ENCODE measurements around the gene AFAP1. TPM values are rescaled to one million over a fixed set of nuclear protein-coding genes. Genes with fewer than 3 reads are reported as not detected.

AFAP1 gene
- total and polyA plus RNA-seq, 2 donors (not counting 1 experiment from before 2014, with no cell fraction given) = 0.03 to 0.44 TPM

DNA sequence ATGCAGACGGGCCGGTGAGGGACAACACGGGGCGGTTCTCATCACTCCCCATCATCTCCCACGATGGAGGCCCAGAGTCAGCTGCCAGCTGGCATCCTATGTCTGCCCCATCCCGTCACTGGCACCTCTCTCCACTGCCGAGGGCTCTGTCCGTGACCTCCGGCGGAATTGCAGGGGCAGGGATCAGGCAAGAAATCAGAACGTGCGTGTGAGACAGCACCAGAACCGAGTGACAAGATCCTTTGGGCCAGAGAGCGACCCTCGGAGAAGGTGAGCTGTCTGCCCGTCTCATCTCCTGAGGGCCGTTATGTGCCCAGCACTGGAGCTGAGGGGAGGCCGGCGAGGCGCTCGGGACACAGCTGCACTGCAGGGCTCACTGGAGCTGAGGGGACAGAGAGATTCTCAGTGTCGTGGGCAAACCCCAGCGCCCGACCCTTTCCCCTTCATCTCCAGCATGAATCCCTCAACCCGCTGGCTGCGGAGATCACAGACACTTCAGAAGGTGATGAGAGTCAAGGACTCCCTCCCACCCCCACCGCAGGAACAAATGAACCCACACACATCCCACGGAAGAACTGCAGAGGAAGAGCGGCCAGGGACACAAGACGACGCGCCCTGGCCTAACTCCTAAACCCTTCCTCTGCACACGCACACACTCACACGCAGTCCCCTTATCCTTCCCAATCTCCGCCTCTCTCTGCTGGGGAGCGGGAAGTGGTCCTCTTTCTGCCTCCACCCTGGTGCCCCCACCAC, 128.7 kb downstream of the AFAP1 start:
- 87% methylated on average over 36 of the region's 36 CpGs for WGBS (ENCODE audit: insufficient coverage)
- ATAC-seq (ENCODE audit: low read depth) (no peak), DNase-seq (no peak)
- Histone ChIP-seq H3K36me3 (replicated peaks in 1 of 2; ENCODE audit: control extremely low read depth in 1 of 2, control insufficient read depth in 1 of 2, extremely low read depth in 1 of 2, insufficient read depth in 2 of 2, low read length in 1 of 2) (no peaks in the 10 kb centered on the region), H3K4me1 (ENCODE audit: control insufficient read depth in 2 of 2, insufficient read depth in 2 of 2, low read length in 2 of 2) (no peaks in the 10 kb centered on the region), H3K79me2 (ENCODE audit: control insufficient read depth, insufficient read depth, low read length) (no peaks in the 10 kb centered on the region), H3K27me3 (replicated peaks in 1 of 4; ENCODE audit: control extremely low read depth in 1 of 4, control insufficient read depth in 3 of 4, insufficient read depth in 4 of 4, low read length in 3 of 4) (peaks cover 0 to under 1% (median 0%) of the 10 kb centered on the region in 4 experiments), H3K27ac (ENCODE audit: low read length in 2 of 2) (no peak overlapping the region), H3K4me2 (replicated peaks; ENCODE audit: low read depth, low read length, poor library complexity, severe bottlenecking) (no peak overlapping the region), H2AFZ (ENCODE audit: insufficient read depth, low read depth, low read length, poor library complexity, severe bottlenecking) (no peak overlapping the region), H3K9me3 (ENCODE audit: control extremely low read depth in 1 of 3, control insufficient read depth in 2 of 3, insufficient read depth in 1 of 3, low read length in 2 of 3) (no peaks in the 10 kb centered on the region), H3K4me3 (ENCODE audit: control extremely low read depth in 1 of 5, extremely low read depth in 1 of 5, insufficient read depth in 1 of 5, low read depth in 2 of 5, low read length in 4 of 5) (no peak overlapping the region), H3K9ac (ENCODE audit: low read length) (no peak overlapping the region), H4K20me1 (ENCODE audit: control insufficient read depth, insufficient read depth, low read length, poor library complexity, severe bottlenecking) (no peaks in the 10 kb centered on the region)
- POLR2A ChIA-PET = no interaction called here
- H3K4me1 Mint-ChIP-seq = no peaks in the 10 kb centered on the region
- H3K27me3 Mint-ChIP-seq = peaks cover 21% of the 10 kb centered on the region
- H3K4me3 Mint-ChIP-seq = no peak overlapping the region
- CTCF ChIA-PET = no interaction called here
- no peaks in the 10 kb centered on the region for H3K9me3 Mint-ChIP-seq (ENCODE audit: insufficient read depth)
- TF ChIP-seq, protein P1, sequence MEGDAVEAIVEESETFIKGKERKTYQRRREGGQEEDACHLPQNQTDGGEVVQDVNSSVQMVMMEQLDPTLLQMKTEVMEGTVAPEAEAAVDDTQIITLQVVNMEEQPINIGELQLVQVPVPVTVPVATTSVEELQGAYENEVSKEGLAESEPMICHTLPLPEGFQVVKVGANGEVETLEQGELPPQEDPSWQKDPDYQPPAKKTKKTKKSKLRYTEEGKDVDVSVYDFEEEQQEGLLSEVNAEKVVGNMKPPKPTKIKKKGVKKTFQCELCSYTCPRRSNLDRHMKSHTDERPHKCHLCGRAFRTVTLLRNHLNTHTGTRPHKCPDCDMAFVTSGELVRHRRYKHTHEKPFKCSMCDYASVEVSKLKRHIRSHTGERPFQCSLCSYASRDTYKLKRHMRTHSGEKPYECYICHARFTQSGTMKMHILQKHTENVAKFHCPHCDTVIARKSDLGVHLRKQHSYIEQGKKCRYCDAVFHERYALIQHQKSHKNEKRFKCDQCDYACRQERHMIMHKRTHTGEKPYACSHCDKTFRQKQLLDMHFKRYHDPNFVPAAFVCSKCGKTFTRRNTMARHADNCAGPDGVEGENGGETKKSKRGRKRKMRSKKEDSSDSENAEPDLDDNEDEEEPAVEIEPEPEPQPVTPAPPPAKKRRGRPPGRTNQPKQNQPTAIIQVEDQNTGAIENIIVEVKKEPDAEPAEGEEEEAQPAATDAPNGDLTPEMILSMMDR (IDR thresholded peaks at IDR 0.05) = no peak
- TF ChIP-seq EZH2 (IDR thresholded peaks at IDR 0.05; ENCODE audit: borderline replicate concordance, insufficient read depth, low read depth, low read length, poor library complexity, severe bottlenecking) = no peak
- no peak overlapping the region for H3K27ac Mint-ChIP-seq
- intact Hi-C loops (cut with micrococcal nuclease) = no loop called here

- 73% methylated on average over 3 of the region's 6 CpGs for WGBS (ENCODE audit: insufficient coverage)
- no peaks in the 10 kb centered on the region for H3K9me3 Mint-ChIP-seq (ENCODE audit: insufficient read depth)
- no peaks in the 10 kb centered on the region for H3K36me3 ChIP-seq (replicated peaks in 1 of 2; ENCODE audit: control extremely low read depth in 1 of 2, control insufficient read depth in 1 of 2, extremely low read depth in 1 of 2, insufficient read depth in 2 of 2, low read length in 1 of 2)
These were observed 130.9 kb downstream of the AFAP1 start for GRCh38 chr4:7808752-7809151.

More at GRCh38 chr4:7808752-7809151, 130.9 kb downstream of the AFAP1 start:
- no peak overlapping the region for H3K9ac ChIP-seq (ENCODE audit: low read length)
- no peaks in the 10 kb centered on the region for H3K4me1 ChIP-seq (ENCODE audit: control insufficient read depth in 2 of 2, insufficient read depth in 2 of 2, low read length in 2 of 2)
- POLR2A ChIA-PET = no interaction called here
- Mint-ChIP-seq H3K4me1 (no peaks in the 10 kb centered on the region), H3K4me3 (no peak overlapping the region), H3K27me3 (peaks cover 29% of the 10 kb centered on the region), H3K27ac (no peak overlapping the region)
- no peaks in the 10 kb centered on the region for H3K79me2 ChIP-seq (ENCODE audit: control insufficient read depth, insufficient read depth, low read length)
- ATAC-seq (ENCODE audit: low read depth) = no peak
- no peaks in the 10 kb centered on the region for H4K20me1 ChIP-seq (ENCODE audit: control insufficient read depth, insufficient read depth, low read length, poor library complexity, severe bottlenecking)
- intact Hi-C loops (cut with micrococcal nuclease) = no loop called here
- no peak overlapping the region for H2AFZ ChIP-seq (ENCODE audit: insufficient read depth, low read depth, low read length, poor library complexity, severe bottlenecking)
- TF ChIP-seq, protein P1 (IDR thresholded peaks at IDR 0.05) = no peak
- no peak for TF ChIP-seq EZH2 (IDR thresholded peaks at IDR 0.05; ENCODE audit: borderline replicate concordance, insufficient read depth, low read depth, low read length, poor library complexity, severe bottlenecking)
- H3K9me3 ChIP-seq (ENCODE audit: control extremely low read depth in 1 of 3, control insufficient read depth in 2 of 3, insufficient read depth in 1 of 3, low read length in 2 of 3) = no peaks in the 10 kb centered on the region
- DNase-seq = no peak
- H3K4me3 ChIP-seq (ENCODE audit: control extremely low read depth in 1 of 5, extremely low read depth in 1 of 5, insufficient read depth in 1 of 5, low read depth in 2 of 5, low read length in 4 of 5) = no peak overlapping the region
- H3K27ac ChIP-seq (ENCODE audit: low read length in 2 of 2) = no peak overlapping the region
- CTCF ChIA-PET = interaction anchor here (0.7 to 2.0 kb wide), 3 partner anchors 8 to 349 kb away, joined by 3 to 4 read pairs (median 4); no protein-coding TSS in a partner anchor
- H3K4me2 ChIP-seq (replicated peaks; ENCODE audit: low read depth, low read length, poor library complexity, severe bottlenecking) = no peak overlapping the region
- peaks cover 0 to 2% (median 0%) of the 10 kb centered on the region in 4 experiments for H3K27me3 ChIP-seq (replicated peaks in 1 of 4; ENCODE audit: control extremely low read depth in 1 of 4, control insufficient read depth in 3 of 4, insufficient read depth in 4 of 4, low read length in 3 of 4)

All from B cell (primary cell).